HUES64 (cell line): ENCODE results near the gene RNF167.

Experiments used
- H3K27ac ChIP-seq: 2 replicates; pipeline ENCODE4 v1.7.0; 2013; ENCODE audit warnings: low read depth, low read length, inconsistent platforms
- H3K27me3 ChIP-seq: 2 replicates; pipeline ENCODE4 v1.6.1; 2013; ENCODE audit warnings: mild to moderate bottlenecking, low read length; ENCODE audit not compliant: insufficient read depth
- H3K36me3 ChIP-seq: 2 replicates; pipeline ENCODE4 v1.6.1; 2013; ENCODE audit warnings: mild to moderate bottlenecking, low read length; ENCODE audit not compliant: insufficient read depth
- H3K4me1 ChIP-seq: 2 replicates; pipeline ENCODE4 v1.6.1; 2013; ENCODE audit warnings: mild to moderate bottlenecking, low read length, moderate library complexity; ENCODE audit not compliant: insufficient read depth
- H3K4me3 ChIP-seq: 2 replicates; pipeline ENCODE4 v1.5.1; 2013; ENCODE audit warnings: mild to moderate bottlenecking, low read length, moderate library complexity
- H3K9ac ChIP-seq: 2 replicates; pipeline ENCODE4 v1.6.1; 2013; ENCODE audit warnings: mild to moderate bottlenecking, low read depth, low read length
- H3K9me3 ChIP-seq: 2 replicates; pipeline ENCODE4 v1.6.1; 2013; ENCODE audit warnings: low read depth, low read length; ENCODE audit not compliant: insufficient read depth
- WGBS: fragments of 150-250, 120-280 bp; methylation state at CpG from one replicate; pipeline ENCODE4 v1.1.7; 2013; ENCODE audit warnings: missing lambda C conversion rate; 5-methylcytosine and 5-hydroxymethylcytosine counted together

RNF167 gene

DNA sequence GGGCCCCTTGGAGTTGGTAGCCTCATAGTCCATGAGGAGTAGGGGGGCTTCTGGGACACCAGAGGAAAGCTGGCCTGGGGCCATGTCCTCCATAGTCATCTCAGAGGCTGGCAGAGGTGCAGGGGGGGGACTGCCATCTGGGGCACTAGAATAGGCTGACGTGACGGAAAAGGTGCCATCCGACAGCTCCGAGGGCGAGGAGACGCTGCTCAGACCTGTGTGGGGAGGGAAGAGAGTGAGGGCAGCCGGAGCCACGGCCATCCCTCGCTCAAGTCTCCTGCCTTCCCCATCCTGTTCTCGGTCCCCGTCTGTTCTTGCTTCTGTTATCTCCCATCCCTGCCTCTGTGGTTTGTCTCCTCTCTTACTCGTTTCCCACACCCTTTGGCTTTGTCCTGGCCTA, 32.3 kb downstream of the RNF167 start:
- H3K27ac ChIP-seq = no peak overlapping the region
- H3K4me1 ChIP-seq = peaks cover 6% of the 10 kb centered on the region; the same call in 1 of the 2 replicates
- peaks cover 24% of the 10 kb centered on the region for H3K27me3 ChIP-seq
- no peaks in the 10 kb centered on the region for H3K9me3 ChIP-seq
- no peak overlapping the region for H3K4me3 ChIP-seq
- peaks cover under 1% of the 10 kb centered on the region; the same call in 1 of the 2 replicates for H3K36me3 ChIP-seq
- no peak overlapping the region for H3K9ac ChIP-seq
- whole genome bisulfite sequencing = 89% methylated on average over 12 of the region's 12 CpGs

DNA sequence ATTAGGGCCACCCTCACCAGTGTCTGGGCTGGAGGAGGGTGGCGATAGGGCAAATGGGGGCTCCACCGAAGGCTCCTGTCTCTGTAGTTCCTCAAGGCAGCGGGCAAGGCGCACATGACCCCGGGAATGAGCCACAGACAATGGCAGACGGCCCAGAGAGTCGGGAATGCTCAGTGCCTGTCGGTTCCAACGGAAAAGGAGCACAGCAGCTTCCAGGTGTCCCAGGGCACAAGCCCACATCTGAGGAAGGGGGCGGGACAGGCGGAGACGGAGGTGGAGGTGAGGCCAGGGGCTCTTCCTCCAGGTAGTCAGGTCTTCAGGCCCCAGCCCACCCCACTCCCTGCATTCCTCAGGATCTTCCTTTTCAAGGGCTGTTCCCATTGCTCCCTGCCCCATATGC, 32.7 kb downstream of the RNF167 start:
- Histone ChIP-seq H3K27ac (no peak overlapping the region), H3K4me1 (peaks cover 6% of the 10 kb centered on the region; the same call in 1 of the 2 replicates), H3K4me3 (no peak overlapping the region), H3K27me3 (peaks cover 29% of the 10 kb centered on the region), H3K9ac (no peak overlapping the region), H3K9me3 (no peaks in the 10 kb centered on the region), H3K36me3 (peaks cover 5% of the 10 kb centered on the region; the same call in 1 of the 2 replicates)
- WGBS = 77% methylated on average over 12 of the region's 12 CpGs

DNA sequence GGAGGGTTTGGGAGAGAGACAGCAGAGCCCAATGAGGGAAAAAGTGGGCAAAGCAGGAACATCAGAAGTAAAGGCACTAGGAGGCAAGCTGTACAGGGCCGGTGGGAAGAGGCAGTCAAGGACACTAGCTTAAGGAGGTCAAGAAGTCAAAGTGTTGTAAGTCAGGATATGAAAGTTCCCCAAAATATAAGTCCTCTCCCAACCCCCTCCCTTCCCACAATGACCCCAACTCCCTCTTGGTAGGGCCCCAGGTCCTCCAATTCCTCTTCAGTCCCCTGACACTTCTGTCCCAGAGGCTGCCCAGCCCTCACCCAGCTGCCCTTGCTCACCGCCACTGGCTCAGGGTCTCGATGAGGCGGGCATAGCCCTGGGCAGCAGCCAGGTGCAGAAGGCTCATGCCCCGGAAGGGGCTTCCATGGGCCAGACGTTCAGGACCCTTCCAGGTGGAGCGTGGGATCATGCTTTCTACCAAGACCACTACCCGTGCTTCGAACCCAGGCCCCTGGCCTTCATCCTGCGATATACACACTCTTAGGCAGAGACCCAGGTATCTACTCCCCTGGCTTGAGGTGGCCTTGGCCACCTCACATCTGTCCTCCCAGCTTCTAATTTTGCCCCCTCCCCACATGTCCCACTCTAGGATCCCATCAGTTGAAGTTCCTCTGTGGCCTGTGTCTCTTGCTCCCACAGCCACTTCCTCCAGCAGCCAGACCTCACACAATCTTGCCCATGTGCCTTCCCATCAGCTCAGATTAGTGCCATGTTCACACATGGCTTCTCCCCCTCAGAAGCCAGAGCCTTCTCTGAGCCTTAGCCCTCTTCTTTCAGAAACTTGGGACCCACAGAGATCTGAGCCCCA, 33.4 kb downstream of the RNF167 start:
- Histone ChIP-seq H3K9me3 (no peaks in the 10 kb centered on the region), H3K36me3 (peaks cover 5% of the 10 kb centered on the region; the same call in 1 of the 2 replicates), H3K27me3 (peaks cover 35% of the 10 kb centered on the region), H3K4me1 (peaks cover 6% of the 10 kb centered on the region; the same call in 1 of the 2 replicates), H3K9ac (no peak overlapping the region), H3K27ac (no peak overlapping the region), H3K4me3 (no peak overlapping the region)
- WGBS = 94% methylated on average over 10 of the region's 10 CpGs

DNA sequence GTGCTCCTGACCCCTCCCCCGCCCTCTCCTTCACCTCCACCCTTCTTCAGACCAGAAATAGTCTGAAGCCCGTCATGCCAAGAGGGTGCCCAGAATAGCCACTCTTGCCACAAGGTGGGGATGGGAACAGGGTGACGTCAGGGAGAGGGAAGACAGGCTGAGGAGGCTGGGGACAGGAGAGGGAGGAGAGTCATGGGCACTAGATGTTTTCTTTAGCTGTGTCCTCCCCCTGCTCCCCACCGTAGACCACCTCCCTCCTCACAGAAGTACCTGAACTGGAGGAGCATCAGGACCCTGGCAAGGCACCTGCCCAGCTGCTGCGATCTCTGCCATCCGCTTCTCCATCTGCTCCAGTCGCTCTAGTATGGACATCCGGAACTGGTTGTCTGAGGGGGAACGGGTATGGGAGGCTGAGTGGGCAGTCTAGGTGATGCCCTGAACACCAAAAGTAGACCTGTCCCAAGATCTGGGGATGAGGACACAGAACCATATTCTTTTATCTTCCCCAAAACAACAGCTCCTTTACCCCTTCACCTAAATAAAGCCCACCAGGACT, 34.1 kb downstream of the RNF167 start:
- peaks cover 39% of the 10 kb centered on the region for H3K27me3 ChIP-seq
- no peak overlapping the region for H3K9ac ChIP-seq
- peaks cover 5% of the 10 kb centered on the region; the same call in 1 of the 2 replicates for H3K36me3 ChIP-seq
- no peak overlapping the region for H3K27ac ChIP-seq
- H3K4me3 ChIP-seq = no peak overlapping the region
- peaks cover 6% of the 10 kb centered on the region; the same call in 1 of the 2 replicates for H3K4me1 ChIP-seq
- H3K9me3 ChIP-seq = no peaks in the 10 kb centered on the region
- 90% methylated on average over 9 of the region's 9 CpGs for WGBS

DNA sequence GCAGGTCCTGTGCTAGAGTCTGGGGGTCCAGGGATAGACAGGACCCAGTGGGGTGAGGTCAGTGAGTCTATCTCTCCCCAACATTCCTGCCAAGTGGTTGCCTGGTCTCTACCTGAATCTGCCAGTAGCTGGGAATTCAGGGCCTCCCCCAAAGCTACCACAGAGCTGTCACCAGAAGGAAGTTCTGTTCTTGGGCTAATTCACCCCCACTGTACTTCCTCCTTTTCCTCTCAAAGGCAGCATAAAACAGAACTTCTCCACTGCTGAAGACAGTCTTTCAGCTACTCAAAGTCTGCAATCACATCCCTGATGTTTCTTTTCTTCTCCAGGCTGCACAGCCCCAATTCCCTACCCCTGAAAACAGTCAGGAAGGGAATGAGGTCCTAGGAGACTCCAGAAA, 38.7 kb downstream of the RNF167 start:
- Histone ChIP-seq H3K9ac (no peak overlapping the region), H3K27me3 (peaks cover 39% of the 10 kb centered on the region), H3K4me3 (no peak overlapping the region), H3K27ac (no peak overlapping the region), H3K36me3 (0 out of 2 replicates have a peak, but pooled peaks cover 5% of the 10 kb centered on the region), H3K4me1 (no peaks in the 10 kb centered on the region), H3K9me3 (no peaks in the 10 kb centered on the region)

DNA sequence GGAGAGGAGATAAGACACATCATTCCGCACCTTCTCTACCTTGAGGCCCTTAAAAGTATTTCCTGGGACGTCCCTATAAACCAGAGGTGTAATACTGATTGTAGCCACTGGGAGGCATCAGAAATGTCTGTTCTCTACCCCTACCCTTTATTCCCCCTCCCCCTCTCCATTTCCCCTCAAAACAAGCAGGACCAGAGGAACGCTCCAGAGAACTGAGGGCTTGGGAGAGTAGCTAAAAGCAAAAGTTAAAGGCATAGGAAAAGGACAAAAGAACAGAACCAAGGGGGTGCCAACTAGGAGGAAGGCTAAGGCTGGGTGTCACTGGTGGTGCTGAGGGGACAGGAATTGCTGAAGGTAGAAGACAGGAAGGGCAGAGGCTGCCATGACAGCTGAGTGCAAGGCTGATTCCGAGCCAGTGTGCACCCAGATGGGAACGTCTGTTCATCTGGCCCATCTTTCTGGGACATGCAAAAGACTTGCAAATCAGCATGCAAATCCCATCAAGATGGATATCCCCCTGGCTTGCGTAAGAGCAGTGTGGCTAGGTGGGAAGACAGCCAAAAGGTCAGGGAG, 40.7 kb downstream of the RNF167 start:
- Histone ChIP-seq H3K27me3 (peaks cover 23% of the 10 kb centered on the region), H3K4me1 (no peaks in the 10 kb centered on the region), H3K4me3 (no peak overlapping the region), H3K9ac (no peak overlapping the region), H3K9me3 (no peaks in the 10 kb centered on the region), H3K27ac (no peak overlapping the region), H3K36me3 (0 out of 2 replicates have a peak, but pooled peaks cover 5% of the 10 kb centered on the region)
- WGBS = 59% methylated on average over 4 of the region's 6 CpGs

DNA sequence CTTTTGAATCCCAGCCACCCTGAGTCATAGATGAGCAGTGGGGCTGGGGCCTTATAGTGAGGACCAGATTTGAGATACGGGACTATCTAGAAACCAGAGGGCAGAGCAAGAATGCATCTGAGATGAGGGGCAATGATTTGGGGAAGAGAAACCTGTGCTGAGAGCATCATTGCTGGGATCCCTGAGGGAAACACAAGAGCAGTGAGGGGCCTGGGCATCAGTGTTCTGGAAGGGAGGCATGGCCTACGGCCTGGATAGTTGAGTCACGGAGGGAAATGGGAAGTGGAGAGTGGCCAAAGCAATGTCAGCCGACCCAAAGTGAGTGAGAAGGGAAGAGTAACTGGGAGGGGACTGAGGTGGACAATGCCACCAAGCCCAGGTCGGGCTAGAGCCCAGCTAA, 42.2 kb downstream of the RNF167 start:
- Histone ChIP-seq H3K27ac (no peak overlapping the region), H3K27me3 (peaks cover 15% of the 10 kb centered on the region), H3K36me3 (0 out of 2 replicates have a peak, but pooled peaks cover 4% of the 10 kb centered on the region), H3K4me1 (no peaks in the 10 kb centered on the region), H3K9ac (no peak overlapping the region), H3K9me3 (no peaks in the 10 kb centered on the region), H3K4me3 (no peak overlapping the region)
- WGBS = 72% methylated on average over 5 of the region's 5 CpGs

DNA sequence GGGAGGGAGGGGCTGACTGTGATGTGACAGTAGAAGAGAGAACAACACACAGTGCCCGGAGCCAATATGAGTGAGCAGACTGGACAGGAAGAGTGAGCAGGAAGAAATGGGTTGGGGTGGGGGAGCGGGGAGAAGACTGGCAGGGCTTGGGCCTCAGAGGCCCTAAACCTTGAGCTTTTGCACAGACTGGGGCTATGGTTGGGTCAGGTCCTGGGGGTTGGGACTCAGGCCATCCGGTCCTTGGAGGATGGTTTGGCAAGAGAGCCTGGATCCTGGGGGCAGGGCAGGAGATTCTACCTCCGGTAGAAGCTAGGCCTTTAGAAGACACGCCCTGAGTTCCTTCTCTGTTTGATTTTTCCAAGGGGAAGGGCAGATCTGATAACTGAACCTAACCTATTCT, 46.3 kb downstream of the RNF167 start:
- H3K9ac ChIP-seq = no peak overlapping the region
- WGBS = 83% methylated on average over 5 of the region's 5 CpGs
- H3K4me1 ChIP-seq = peaks cover 9% of the 10 kb centered on the region; the same call in 1 of the 2 replicates
- H3K4me3 ChIP-seq = peak overlapping the region; percentile 71; the same call in 1 of the 2 replicates
- H3K36me3 ChIP-seq = no peaks in the 10 kb centered on the region
- H3K27me3 ChIP-seq = peaks cover 11% of the 10 kb centered on the region; the same call in 1 of the 2 replicates
- H3K9me3 ChIP-seq = no peaks in the 10 kb centered on the region
- no peak overlapping the region for H3K27ac ChIP-seq

DNA sequence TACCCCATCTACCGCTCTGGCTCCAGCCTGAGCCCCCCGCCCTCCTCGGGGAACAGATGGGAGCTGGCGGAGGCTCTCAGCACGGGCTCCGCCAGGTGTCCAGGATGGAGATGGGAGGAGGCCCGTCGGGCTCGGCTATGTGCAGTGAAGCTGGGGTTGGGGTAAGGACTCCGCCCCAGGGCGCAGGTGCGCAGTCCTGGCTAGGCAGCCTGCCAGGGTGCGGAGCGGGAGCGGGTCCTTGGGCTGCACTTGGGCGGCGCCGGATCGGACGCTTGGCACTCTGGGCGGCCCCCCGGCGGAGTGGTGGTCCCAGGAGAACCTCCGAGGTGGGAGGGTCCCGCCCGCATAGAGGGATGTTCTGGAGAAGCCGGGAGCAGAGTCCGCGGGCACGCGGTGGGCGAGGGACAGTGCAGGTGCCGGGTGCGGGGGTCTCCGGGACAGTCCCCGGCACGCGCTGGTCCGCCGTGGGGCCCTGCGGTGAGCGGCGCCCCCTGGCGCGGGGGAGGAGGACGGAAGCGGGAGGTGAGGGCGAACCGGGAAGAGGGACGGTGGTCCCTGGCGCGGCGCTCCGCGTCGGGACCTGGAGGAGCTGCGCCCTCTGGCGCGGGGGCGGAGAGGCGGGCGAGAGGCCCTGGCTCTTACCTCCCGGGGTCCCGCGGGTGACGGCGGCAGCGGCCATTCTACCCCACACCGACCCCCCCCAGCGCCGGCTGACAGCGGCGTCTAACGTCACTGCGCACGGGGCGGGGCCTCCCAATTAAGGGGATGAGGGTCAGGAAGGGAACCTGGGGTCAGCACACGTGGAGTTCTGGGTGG, 47.1 kb downstream of the RNF167 start, which contains the start of gene CAMTA2:
CAMTA2 (minus strand) TSS at position 725 of the 816 bp plus-strand sequence. CDS start 1,453 bp downstream, outside the sequence.
- H3K4me1 ChIP-seq = peaks cover 9% of the 10 kb centered on the region; the same call in 1 of the 2 replicates
- H3K9me3 ChIP-seq = no peaks in the 10 kb centered on the region
- no peak within 1 kb of the TSS; the same call in 1 of the 2 replicates for H3K27ac ChIP-seq

DNA sequence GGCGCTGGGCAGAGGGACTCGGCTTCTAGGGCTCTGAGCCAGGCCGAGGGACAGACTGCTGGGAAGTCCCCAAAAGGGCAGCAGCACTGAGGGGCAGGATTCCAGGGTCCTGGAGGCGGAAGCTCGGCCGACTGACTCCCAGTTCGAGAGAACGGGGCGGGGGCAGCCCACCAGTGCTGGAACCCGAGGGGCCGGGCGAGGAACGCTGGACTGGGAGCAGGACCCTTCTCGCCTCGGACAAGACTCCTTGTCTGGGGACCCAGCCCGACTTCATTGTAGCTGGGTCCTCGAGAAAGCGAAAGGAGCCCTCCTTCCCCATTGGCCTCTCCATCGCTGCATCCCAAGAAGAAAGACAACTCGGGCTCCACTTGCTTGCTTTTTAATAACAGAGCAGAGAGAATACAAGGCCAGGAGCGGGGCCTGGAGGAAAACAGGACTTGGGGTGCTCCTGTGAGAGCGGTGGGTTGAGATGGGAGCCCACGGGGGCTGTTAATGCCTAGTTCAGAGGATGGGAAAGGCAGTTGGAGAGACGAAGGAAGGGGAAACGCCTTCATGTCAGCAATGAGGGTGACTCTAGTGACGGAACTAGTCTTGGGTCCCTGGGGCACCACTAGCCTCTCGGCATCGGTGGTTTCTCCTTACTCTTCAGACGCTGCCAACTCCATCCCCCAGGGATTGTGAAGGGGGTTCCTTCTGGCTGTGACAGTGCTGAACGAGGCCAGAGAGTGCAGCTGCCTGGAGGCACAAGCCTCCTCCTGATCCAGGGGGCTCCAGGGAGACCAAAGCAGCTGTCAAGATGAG, 47.9 kb downstream of the RNF167 start:
- Histone ChIP-seq H3K36me3 (no peaks in the 10 kb centered on the region), H3K27ac (no peak overlapping the region), H3K27me3 (peaks cover 11% of the 10 kb centered on the region; the same call in 1 of the 2 replicates), H3K4me1 (peaks cover 9% of the 10 kb centered on the region; the same call in 1 of the 2 replicates), H3K4me3 (peak overlapping the region; percentile 71), H3K9ac (peak overlapping the region; percentile 18; the same call in 1 of the 2 replicates), H3K9me3 (no peaks in the 10 kb centered on the region)
- 26% methylated on average over 30 of the region's 30 CpGs for WGBS

More for the DNA sequence above, 47.1 kb downstream of the RNF167 start, which contains the start of gene CAMTA2:
- H3K36me3 ChIP-seq = no peaks in the 10 kb centered on the region
- peak within 1 kb of the TSS; percentile 18 for H3K9ac ChIP-seq
- peaks cover 11% of the 10 kb centered on the region; the same call in 1 of the 2 replicates for H3K27me3 ChIP-seq
- WGBS = 2% methylated on average over 78 of the region's 78 CpGs
- peak within 1 kb of the TSS; percentile 71 for H3K4me3 ChIP-seq
